Activated CD8-positive, alpha-beta memory T cell treated with anti-CD3 and anti-CD28 coated beads for 48 hours (primary cell): ENCODE data around the gene IFITM1.
"Not testable (repeated sequence)": the region's sequence is repeated elsewhere in the genome, so short reads cannot be mapped to it uniquely, and the experiment has no call there.

ENCODE experiments used
- DNase-seq, 3 experiments: peaks; one replicate each; pipeline ENCODE4 v3.0.0-alpha.2; 2020; ENCODE audit warnings: low read depth in 2 of 3, low spot score in 2 of 3

IFITM1 gene

GRCh38 chr11:325796-326591 lies 12.2 kb downstream of the IFITM1 start:
- DNase-seq, result no peak

- DNase-seq, result no peak
Measured at GRCh38 chr11:326592-326841, 12.7 kb downstream of the IFITM1 start.

GRCh38 chr11:326842-327580 lies 13.2 kb downstream of the IFITM1 start:
- DNase-seq, result no peak

GRCh38 chr11:327581-327923 lies 13.7 kb downstream of the IFITM1 start:
- DNase-seq, result no peak

- no peak for DNase-seq
Measured at GRCh38 chr11:328012-328411, 14.2 kb downstream of the IFITM1 start.

GRCh38 chr11:328516-329100 lies 14.8 kb downstream of the IFITM1 start:
- not testable (repeated sequence) for DNase-seq

- no peak for DNase-seq
Measured at GRCh38 chr11:329886-330253, 16.0 kb downstream of the IFITM1 start.

GRCh38 chr11:330307-330693 lies 16.5 kb downstream of the IFITM1 start:
- no peak for DNase-seq

- DNase-seq, result no peak
Measured at GRCh38 chr11:330694-331357, 17.0 kb downstream of the IFITM1 start.

GRCh38 chr11:331358-332060 lies 17.7 kb downstream of the IFITM1 start:
- no peak for DNase-seq

GRCh38 chr11:332651-333480 lies 19.0 kb downstream of the IFITM1 start:
- DNase-seq, result no peak

GRCh38 chr11:333616-334263 lies 19.9 kb downstream of the IFITM1 start:
- DNase-seq, result not testable (repeated sequence)

- no peak for DNase-seq
Measured at GRCh38 chr11:334264-334994, 20.6 kb downstream of the IFITM1 start.

- no peak for DNase-seq
Measured at GRCh38 chr11:335779-336658, 22.2 kb downstream of the IFITM1 start.

GRCh38 chr11:336659-337198 lies 22.9 kb downstream of the IFITM1 start:
- no peak for DNase-seq

- no peak for DNase-seq
Measured at GRCh38 chr11:337711-338110, 23.9 kb downstream of the IFITM1 start.

- DNase-seq, result no peak
Measured at GRCh38 chr11:339963-340362, 26.1 kb downstream of the IFITM1 start.
